GM21619 (cell line): Measurements from ENCODE around the gene PPP1R3F.
"Not testable (repeated sequence)": the region's sequence is repeated elsewhere in the genome, so short reads cannot be mapped to it uniquely, and the experiment has no call there.

Experiments
- ATAC-seq: cut with Tn5 transposase; IDR thresholded peaks from one replicate; pipeline ENCODE4 v1.9.1; 2021; ENCODE audit not compliant: unreplicated experiment

PPP1R3F gene

GRCh38 chrX:49272421-49272820, 2.8 kb downstream of the PPP1R3F start:
- no peak for ATAC-seq

GRCh38 chrX:49273181-49273727, 3.7 kb downstream of the PPP1R3F start:
- no peak for ATAC-seq

- ATAC-seq, result no peak
These were observed 6.6 kb downstream of the PPP1R3F start for GRCh38 chrX:49276207-49276606.

- ATAC-seq, result no peak
These were observed 7.3 kb downstream of the PPP1R3F start for GRCh38 chrX:49276671-49277534.

GRCh38 chrX:49277535-49277830, 7.9 kb downstream of the PPP1R3F start:
- no peak for ATAC-seq

- ATAC-seq, result no peak
These were observed 8.5 kb downstream of the PPP1R3F start for GRCh38 chrX:49278081-49278480.

GRCh38 chrX:49282647-49283011, 13.0 kb downstream of the PPP1R3F start:
- ATAC-seq, result no peak

GRCh38 chrX:49284212-49284611, 14.6 kb downstream of the PPP1R3F start:
- no peak for ATAC-seq

- ATAC-seq, result no peak
These were observed 16.5 kb downstream of the PPP1R3F start for GRCh38 chrX:49286136-49286535.

GRCh38 chrX:49286581-49286980, 17.0 kb downstream of the PPP1R3F start:
- no peak for ATAC-seq

GRCh38 chrX:49287665-49288064, 18.1 kb downstream of the PPP1R3F start:
- ATAC-seq, result no peak

GRCh38 chrX:49290215-49290614, 20.6 kb downstream of the PPP1R3F start:
- ATAC-seq, result no peak

GRCh38 chrX:49291615-49292337, 22.2 kb downstream of the PPP1R3F start:
- no peak for ATAC-seq

- no peak for ATAC-seq
These were observed 23.1 kb downstream of the PPP1R3F start for GRCh38 chrX:49292400-49293362.

- ATAC-seq, result not testable (repeated sequence)
These were observed 29.7 kb downstream of the PPP1R3F start for GRCh38 chrX:49299293-49299692.

GRCh38 chrX:49300703-49301102, 31.1 kb downstream of the PPP1R3F start:
- ATAC-seq, result no peak

- ATAC-seq, result no peak
These were observed 33.8 kb downstream of the PPP1R3F start, which contains the start of gene GAGE10 for GRCh38 chrX:49303346-49303745. TSS of gene GAGE10 (plus strand) at chrX:49303646. CDS start at chrX:49304860, 1,214 bp downstream.

- not testable (repeated sequence) for ATAC-seq
These were observed 38.2 kb downstream of the PPP1R3F start for GRCh38 chrX:49307775-49308174.

- ATAC-seq, result no peak
These were observed 39.1 kb downstream of the PPP1R3F start for GRCh38 chrX:49308604-49309269.

GRCh38 chrX:49309401-49309981, 39.9 kb downstream of the PPP1R3F start:
- no peak for ATAC-seq
